Gastrocnemius medialis (tissue), 4 donors: Measurements from ENCODE around the gene MOB3B.

Experiments
- POLR2A ChIP-seq, 2 donors: fragments of 450-650 bp; IDR thresholded peaks; one replicate each; pipeline ENCODE4 v1.6.1; 2017; ENCODE audit warnings: antibody characterized with exemption in 2 of 2, mild to moderate bottlenecking in 2 of 2, moderate library complexity in 2 of 2
- TF ChIP-seq, protein P1 (sequence below), 5 experiments: fragments of 450-650 bp in 3 of 5; fragments of 200-600 bp in 2 of 5; sonication (generic) in 2 of 5; IDR thresholded peaks in 4 of 5; conservative IDR thresholded peaks in 1 of 5; 1 replicate in 4 of 5; 2 replicates in 1 of 5; pipeline ENCODE4 v1.5.1; 2016 to 2019; ENCODE audit warnings: antibody characterized with exemption in 5 of 5, mild to moderate bottlenecking in 3 of 5, moderate library complexity in 3 of 5

DNA sequence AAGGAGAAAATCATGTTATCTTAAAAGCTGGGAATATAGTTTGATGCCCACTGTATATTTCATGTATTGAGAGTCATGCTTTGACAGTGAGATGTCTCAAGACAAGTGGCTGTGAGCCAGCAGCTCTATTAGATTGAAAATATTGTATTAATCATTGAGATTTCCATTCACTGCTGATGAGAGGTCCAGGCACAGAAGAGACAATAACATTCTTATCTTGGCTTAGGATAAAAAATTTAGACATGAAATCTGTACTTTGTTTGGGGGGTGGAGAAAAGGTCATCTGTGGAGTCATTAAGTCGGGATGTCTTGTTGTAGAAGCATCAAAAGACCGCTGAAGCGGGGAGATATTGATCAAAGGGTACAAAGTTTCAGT, 134.8 kb downstream of the MOB3B start:
- TF ChIP-seq POLR2A (IDR thresholded peaks at IDR 0.05): no peak
- TF ChIP-seq, protein P1, sequence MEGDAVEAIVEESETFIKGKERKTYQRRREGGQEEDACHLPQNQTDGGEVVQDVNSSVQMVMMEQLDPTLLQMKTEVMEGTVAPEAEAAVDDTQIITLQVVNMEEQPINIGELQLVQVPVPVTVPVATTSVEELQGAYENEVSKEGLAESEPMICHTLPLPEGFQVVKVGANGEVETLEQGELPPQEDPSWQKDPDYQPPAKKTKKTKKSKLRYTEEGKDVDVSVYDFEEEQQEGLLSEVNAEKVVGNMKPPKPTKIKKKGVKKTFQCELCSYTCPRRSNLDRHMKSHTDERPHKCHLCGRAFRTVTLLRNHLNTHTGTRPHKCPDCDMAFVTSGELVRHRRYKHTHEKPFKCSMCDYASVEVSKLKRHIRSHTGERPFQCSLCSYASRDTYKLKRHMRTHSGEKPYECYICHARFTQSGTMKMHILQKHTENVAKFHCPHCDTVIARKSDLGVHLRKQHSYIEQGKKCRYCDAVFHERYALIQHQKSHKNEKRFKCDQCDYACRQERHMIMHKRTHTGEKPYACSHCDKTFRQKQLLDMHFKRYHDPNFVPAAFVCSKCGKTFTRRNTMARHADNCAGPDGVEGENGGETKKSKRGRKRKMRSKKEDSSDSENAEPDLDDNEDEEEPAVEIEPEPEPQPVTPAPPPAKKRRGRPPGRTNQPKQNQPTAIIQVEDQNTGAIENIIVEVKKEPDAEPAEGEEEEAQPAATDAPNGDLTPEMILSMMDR (IDR thresholded peaks at IDR 0.05 in 4 of 5, conservative IDR thresholded peaks at IDR 0.05 in 1 of 5): no peak
